Measurements from ENCODE around the gene B4GALNT4. TPM values are rescaled to one million over a fixed set of nuclear protein-coding genes. Genes with fewer than 3 reads are reported as not detected.
"Not testable (repeated sequence)": the region's sequence is repeated elsewhere in the genome, so short reads cannot be mapped to it uniquely, and the experiment has no call there.

Gene B4GALNT4
- total RNA-seq, 1 donor from 2014 or later = 294 TPM

DNA sequence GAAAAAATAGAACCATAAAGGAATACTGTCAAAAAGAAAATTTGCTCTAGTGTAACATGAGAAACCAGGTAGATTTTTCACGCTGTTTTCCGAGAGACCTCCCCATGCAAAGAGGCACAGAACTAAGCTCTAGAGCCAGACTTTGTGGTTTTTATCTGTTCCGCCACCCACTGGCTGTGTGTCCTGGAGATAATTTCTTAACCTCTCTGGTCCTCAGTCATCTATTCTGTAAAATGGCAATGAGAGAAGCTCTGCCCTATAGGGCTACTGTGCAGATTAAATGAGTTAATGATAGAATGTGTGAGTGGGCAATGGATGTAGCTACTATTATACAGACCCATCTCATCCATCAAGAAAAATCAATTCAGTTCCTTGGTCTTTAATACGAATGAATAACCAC, 54.9 kb downstream of the B4GALNT4 start:
- H3K4me1 Mint-ChIP-seq (ENCODE audit: low read depth) = no peaks in the 10 kb centered on the region
- no peaks in the 10 kb centered on the region for H3K9me3 Mint-ChIP-seq (ENCODE audit: low read depth)
- TF ChIP-seq, protein P1, sequence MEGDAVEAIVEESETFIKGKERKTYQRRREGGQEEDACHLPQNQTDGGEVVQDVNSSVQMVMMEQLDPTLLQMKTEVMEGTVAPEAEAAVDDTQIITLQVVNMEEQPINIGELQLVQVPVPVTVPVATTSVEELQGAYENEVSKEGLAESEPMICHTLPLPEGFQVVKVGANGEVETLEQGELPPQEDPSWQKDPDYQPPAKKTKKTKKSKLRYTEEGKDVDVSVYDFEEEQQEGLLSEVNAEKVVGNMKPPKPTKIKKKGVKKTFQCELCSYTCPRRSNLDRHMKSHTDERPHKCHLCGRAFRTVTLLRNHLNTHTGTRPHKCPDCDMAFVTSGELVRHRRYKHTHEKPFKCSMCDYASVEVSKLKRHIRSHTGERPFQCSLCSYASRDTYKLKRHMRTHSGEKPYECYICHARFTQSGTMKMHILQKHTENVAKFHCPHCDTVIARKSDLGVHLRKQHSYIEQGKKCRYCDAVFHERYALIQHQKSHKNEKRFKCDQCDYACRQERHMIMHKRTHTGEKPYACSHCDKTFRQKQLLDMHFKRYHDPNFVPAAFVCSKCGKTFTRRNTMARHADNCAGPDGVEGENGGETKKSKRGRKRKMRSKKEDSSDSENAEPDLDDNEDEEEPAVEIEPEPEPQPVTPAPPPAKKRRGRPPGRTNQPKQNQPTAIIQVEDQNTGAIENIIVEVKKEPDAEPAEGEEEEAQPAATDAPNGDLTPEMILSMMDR (IDR thresholded peaks at IDR 0.05; ENCODE audit: unreplicated experiment) = no peak
- peaks cover 25% of the 10 kb centered on the region for H3K27me3 Mint-ChIP-seq
- H3K27ac Mint-ChIP-seq = no peak overlapping the region
- H3K36me3 Mint-ChIP-seq (ENCODE audit: insufficient read depth) = peaks cover 2% of the 10 kb centered on the region
- no peak overlapping the region for H3K4me3 Mint-ChIP-seq (ENCODE audit: low read depth)
- DNase-seq (ENCODE audit: low spot score, unreplicated experiment) = no peak

DNA sequence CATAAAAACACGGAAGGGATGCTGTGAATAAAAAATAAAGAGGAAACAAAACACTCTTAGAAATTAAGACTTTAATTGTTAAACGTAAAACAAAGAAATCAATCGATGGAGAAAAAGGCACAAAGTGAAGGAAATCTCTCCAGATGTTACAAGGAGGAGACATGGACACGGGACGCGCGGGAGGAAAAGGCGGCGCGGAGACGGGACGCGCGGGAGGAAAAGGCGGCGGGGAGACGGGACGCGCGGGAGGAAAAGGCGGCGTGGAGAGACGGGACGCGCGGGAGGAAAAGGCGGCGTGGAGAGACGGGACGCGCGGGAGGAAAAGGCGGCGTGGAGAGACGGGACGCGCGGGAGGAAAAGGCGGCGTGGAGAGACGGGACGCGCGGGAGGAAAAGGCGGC, 55.5 kb downstream of the B4GALNT4 start:
- H3K9me3 Mint-ChIP-seq (ENCODE audit: low read depth); H3K4me3 Mint-ChIP-seq (ENCODE audit: low read depth); H3K27ac Mint-ChIP-seq; H3K4me1 Mint-ChIP-seq (ENCODE audit: low read depth); H3K36me3 Mint-ChIP-seq (ENCODE audit: insufficient read depth); DNase-seq (ENCODE audit: low spot score, unreplicated experiment): not testable (repeated sequence)
- H3K27me3 Mint-ChIP-seq = peaks cover 25% of the 10 kb centered on the region

DNA sequence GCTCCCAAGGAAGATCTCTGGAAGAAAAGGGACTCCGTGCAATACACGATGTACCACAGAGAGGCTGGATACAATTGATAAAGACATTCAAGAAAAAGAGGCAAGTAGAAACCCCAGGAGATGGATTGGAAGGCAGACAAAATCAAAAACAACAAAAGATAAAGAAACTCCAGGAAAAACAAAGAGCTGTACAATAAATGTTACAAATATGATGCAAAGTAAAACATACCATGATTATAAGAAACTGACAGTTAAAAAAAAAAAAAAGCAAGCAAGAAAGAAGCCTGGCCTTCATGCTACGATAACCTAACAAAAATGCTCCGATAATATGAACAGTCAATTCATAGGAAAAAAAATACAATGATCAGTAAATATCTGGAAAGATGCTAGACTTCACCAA, 56.0 kb downstream of the B4GALNT4 start:
- TF ChIP-seq, protein P1 (IDR thresholded peaks at IDR 0.05; ENCODE audit: unreplicated experiment) = no peak
- H3K27ac Mint-ChIP-seq = no peak overlapping the region
- DNase-seq (ENCODE audit: low spot score, unreplicated experiment) = no peak
- no peaks in the 10 kb centered on the region for H3K9me3 Mint-ChIP-seq (ENCODE audit: low read depth)
- no peaks in the 10 kb centered on the region for H3K4me1 Mint-ChIP-seq (ENCODE audit: low read depth)
- H3K27me3 Mint-ChIP-seq = peaks cover 25% of the 10 kb centered on the region
- H3K36me3 Mint-ChIP-seq (ENCODE audit: insufficient read depth) = peaks cover 2% of the 10 kb centered on the region
- H3K4me3 Mint-ChIP-seq (ENCODE audit: low read depth) = no peak overlapping the region

DNA sequence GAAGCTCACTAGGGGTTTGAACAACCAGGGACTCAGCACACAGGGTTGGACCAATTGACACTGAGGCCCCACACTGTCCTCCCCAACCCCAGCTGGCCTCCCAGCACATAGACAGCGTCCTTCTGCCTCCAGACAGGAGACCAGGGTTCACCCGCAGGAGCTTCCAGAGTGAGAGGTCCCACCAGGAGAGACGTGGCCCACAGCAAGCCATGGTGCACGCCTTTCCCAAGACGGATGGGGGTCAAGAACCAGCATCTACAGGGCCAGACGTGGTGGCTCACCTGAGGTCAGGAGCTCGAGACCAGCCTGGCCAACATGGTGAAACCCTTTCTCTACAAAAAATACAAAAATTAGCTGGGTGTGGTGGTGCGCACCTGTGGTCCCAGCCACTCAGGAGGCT, 57.6 kb downstream of the B4GALNT4 start:
- Mint-ChIP-seq H3K27me3 (peaks cover 25% of the 10 kb centered on the region), H3K4me1 (ENCODE audit: low read depth) (no peaks in the 10 kb centered on the region), H3K9me3 (ENCODE audit: low read depth) (no peaks in the 10 kb centered on the region), H3K36me3 (ENCODE audit: insufficient read depth) (peaks cover 2% of the 10 kb centered on the region), H3K27ac (no peak overlapping the region), H3K4me3 (ENCODE audit: low read depth) (no peak overlapping the region)
- DNase-seq (ENCODE audit: low spot score, unreplicated experiment) = no peak
- TF ChIP-seq, protein P1 (IDR thresholded peaks at IDR 0.05; ENCODE audit: unreplicated experiment) = no peak

DNA sequence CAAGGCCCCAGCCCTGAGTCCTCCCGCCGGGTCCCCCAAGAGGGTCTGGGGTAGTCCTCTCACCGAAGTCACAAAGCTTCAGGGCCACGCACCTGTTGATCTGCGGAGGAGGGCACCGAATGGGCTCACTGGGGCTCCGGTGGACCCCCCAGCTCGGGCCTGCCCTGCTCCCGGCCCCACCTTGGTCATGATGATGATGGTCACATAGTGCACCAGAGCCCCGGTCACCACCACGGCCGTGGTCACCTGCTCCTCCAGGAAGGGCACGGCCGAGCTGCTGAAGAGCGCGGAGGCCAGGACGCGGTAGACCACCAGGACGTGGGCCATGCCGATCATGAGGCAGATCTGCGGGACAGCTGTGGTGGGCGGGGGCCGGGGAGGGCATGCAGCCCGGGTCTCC, 59.0 kb downstream of the B4GALNT4 start:
- H3K36me3 Mint-ChIP-seq (ENCODE audit: insufficient read depth) = peaks cover 2% of the 10 kb centered on the region
- TF ChIP-seq, protein P1 (IDR thresholded peaks at IDR 0.05; ENCODE audit: unreplicated experiment) = no peak
- H3K4me3 Mint-ChIP-seq (ENCODE audit: low read depth) = no peak overlapping the region
- no peak for DNase-seq (ENCODE audit: low spot score, unreplicated experiment)
- peaks cover 19% of the 10 kb centered on the region for H3K27me3 Mint-ChIP-seq
- no peak overlapping the region for H3K27ac Mint-ChIP-seq
- no peaks in the 10 kb centered on the region for H3K4me1 Mint-ChIP-seq (ENCODE audit: low read depth)
- H3K9me3 Mint-ChIP-seq (ENCODE audit: low read depth) = no peaks in the 10 kb centered on the region

DNA sequence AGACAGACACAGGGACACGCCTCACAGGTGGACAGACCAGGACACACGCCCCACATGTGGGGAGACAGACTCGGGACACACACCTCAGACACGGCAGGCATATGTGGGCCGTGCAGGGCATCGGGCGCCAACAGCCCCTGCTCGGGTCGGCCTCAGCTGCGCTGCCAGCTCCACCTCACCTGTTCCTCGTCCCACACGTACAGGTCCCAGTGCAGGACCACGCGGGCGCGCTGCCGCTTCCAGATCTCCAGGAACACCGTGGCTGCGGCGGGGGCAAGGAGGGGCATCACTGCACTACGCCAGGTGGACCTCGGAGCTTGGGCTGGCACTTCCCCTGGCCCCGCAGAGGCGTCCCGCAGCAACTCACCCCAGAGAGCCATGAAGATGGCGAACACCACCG, 60.1 kb downstream of the B4GALNT4 start:
- no peak for DNase-seq (ENCODE audit: low spot score, unreplicated experiment)
- Mint-ChIP-seq H3K9me3 (ENCODE audit: low read depth) (no peaks in the 10 kb centered on the region), H3K36me3 (ENCODE audit: insufficient read depth) (peaks cover 2% of the 10 kb centered on the region), H3K27ac (no peak overlapping the region), H3K4me3 (ENCODE audit: low read depth) (no peak overlapping the region), H3K27me3 (peaks cover 13% of the 10 kb centered on the region), H3K4me1 (ENCODE audit: low read depth) (no peaks in the 10 kb centered on the region)
- TF ChIP-seq, protein P1 (IDR thresholded peaks at IDR 0.05; ENCODE audit: unreplicated experiment) = no peak

Data from progenitor cell of endocrine pancreas (in vitro differentiated cells).